GM18909 (cell line): ENCODE measurements around the gene SOX1.

Experiments used
- ATAC-seq: cut with Tn5 transposase; IDR thresholded peaks from one replicate; pipeline ENCODE4 v1.9.1; 2021; ENCODE audit warnings: mild to moderate bottlenecking; ENCODE audit not compliant: unreplicated experiment, poor library complexity

Gene SOX1

GRCh38 chr13:112067116-112067741 is at the start of gene SOX1:
Gene SOX1 (plus strand): TSS chr13:112067149. CDS start chr13:112067659, 510 bp downstream.
- ATAC-seq = no peak

GRCh38 chr13:112024577-112024976 is 42.4 kb upstream of the SOX1 start:
- no peak for ATAC-seq

GRCh38 chr13:112027250-112027649 is 39.7 kb upstream of the SOX1 start:
- no peak for ATAC-seq

- ATAC-seq = no peak
Measured at GRCh38 chr13:112028481-112028880, 38.5 kb upstream of the SOX1 start.

- no peak for ATAC-seq
Measured at GRCh38 chr13:112029143-112029542, 37.8 kb upstream of the SOX1 start.

- ATAC-seq = no peak
Measured at GRCh38 chr13:112032186-112032993, 34.6 kb upstream of the SOX1 start.

- no peak for ATAC-seq
Measured at GRCh38 chr13:112034231-112034630, 32.7 kb upstream of the SOX1 start.

GRCh38 chr13:112034846-112035245 is 32.1 kb upstream of the SOX1 start:
- no peak for ATAC-seq

GRCh38 chr13:112042496-112042895 is 24.5 kb upstream of the SOX1 start:
- ATAC-seq = no peak

GRCh38 chr13:112052213-112052612 is 14.7 kb upstream of the SOX1 start:
- ATAC-seq = no peak

GRCh38 chr13:112053167-112053743 is 13.7 kb upstream of the SOX1 start:
- no peak for ATAC-seq

- no peak for ATAC-seq
Measured at GRCh38 chr13:112053744-112054615, 13.0 kb upstream of the SOX1 start.

- ATAC-seq = no peak
Measured at GRCh38 chr13:112054616-112055015, 12.3 kb upstream of the SOX1 start.

GRCh38 chr13:112055036-112055914 is 11.7 kb upstream of the SOX1 start:
- no peak for ATAC-seq

- no peak for ATAC-seq
Measured at GRCh38 chr13:112055915-112056269, 11.1 kb upstream of the SOX1 start.

GRCh38 chr13:112056284-112056727 is 10.6 kb upstream of the SOX1 start:
- ATAC-seq = no peak

- ATAC-seq = no peak
Measured at GRCh38 chr13:112056739-112057438, 10.1 kb upstream of the SOX1 start.

- ATAC-seq = no peak
Measured at GRCh38 chr13:112057439-112057735, 9.6 kb upstream of the SOX1 start.
